HG03469 (cell line): ENCODE results near the gene CDX1.

Source experiments
- ATAC-seq: cut with Tn5 transposase; IDR thresholded peaks from one replicate; pipeline ENCODE4 v1.9.1; 2021; ENCODE audit warnings: mild to moderate bottlenecking, moderate library complexity, moderate number of reproducible peaks; ENCODE audit not compliant: unreplicated experiment

CDX1 gene

GRCh38 chr5:150181027-150181426, 14.4 kb downstream of the CDX1 start:
- ATAC-seq = no peak

- ATAC-seq = no peak
Measured at GRCh38 chr5:150181766-150182545, 15.4 kb downstream of the CDX1 start.

- no peak for ATAC-seq
Measured at GRCh38 chr5:150182774-150183173, 16.2 kb downstream of the CDX1 start.

GRCh38 chr5:150183436-150183835, 16.9 kb downstream of the CDX1 start:
- ATAC-seq = no peak

- ATAC-seq = no peak
Measured at GRCh38 chr5:150184006-150184405, 17.4 kb downstream of the CDX1 start.

- no peak for ATAC-seq
Measured at GRCh38 chr5:150184990-150185912, 18.7 kb downstream of the CDX1 start.

GRCh38 chr5:150186137-150186536, 19.6 kb downstream of the CDX1 start:
- no peak for ATAC-seq

GRCh38 chr5:150186897-150187296, 20.3 kb downstream of the CDX1 start:
- ATAC-seq = no peak

- no peak for ATAC-seq
Measured at GRCh38 chr5:150188146-150188842, 21.7 kb downstream of the CDX1 start.

- no peak for ATAC-seq
Measured at GRCh38 chr5:150189326-150189725, 22.7 kb downstream of the CDX1 start.

- ATAC-seq = no peak
Measured at GRCh38 chr5:150189728-150190502, 23.3 kb downstream of the CDX1 start, which contains the start of gene SLC6A7. TSS of gene SLC6A7 (plus strand) at chr5:150190062. CDS start at chr5:150190328, 266 bp downstream.

GRCh38 chr5:150190503-150190979, 24.0 kb downstream of the CDX1 start:
- no peak for ATAC-seq

- ATAC-seq = no peak
Measured at GRCh38 chr5:150190987-150191386, 24.4 kb downstream of the CDX1 start.

- no peak for ATAC-seq
Measured at GRCh38 chr5:150192462-150192861, 25.9 kb downstream of the CDX1 start.

GRCh38 chr5:150195736-150196485, 29.3 kb downstream of the CDX1 start:
- ATAC-seq = no peak

- ATAC-seq = no peak
Measured at GRCh38 chr5:150196514-150196913, 29.9 kb downstream of the CDX1 start.

GRCh38 chr5:150196986-150197385, 30.4 kb downstream of the CDX1 start:
- no peak for ATAC-seq

- ATAC-seq = no peak
Measured at GRCh38 chr5:150197476-150197875, 30.9 kb downstream of the CDX1 start.

- ATAC-seq = no peak
Measured at GRCh38 chr5:150202501-150202900, 35.9 kb downstream of the CDX1 start.
